GM23338 (cell line): Measurements from ENCODE around the gene UBTD1. TPM values are rescaled to one million over a fixed set of nuclear protein-coding genes. Genes with fewer than 3 reads are reported as not detected.

ENCODE experiments used
- ATAC-seq: fragments of 200-7000 bp; cut with Tn5 transposase; 3 replicates; pipeline ENCODE4 v1.9.1; 2020
- DNase-seq: peaks from one replicate; pipeline ENCODE4 v3.0.0-alpha.2; 2015; ENCODE audit warnings: low spot score
- H2AFZ ChIP-seq: fragments of 200-600 bp; sonication (generic); 2 replicates; pipeline ENCODE4 v1.8.0; 2016; ENCODE audit warnings: antibody characterized with exemption, mild to moderate bottlenecking, moderate library complexity
- H3F3A ChIP-seq: fragments of 200-600 bp; sonication (generic); replicated peaks from 2 replicates; pipeline ENCODE4 v1.8.0; 2017; ENCODE audit warnings: antibody characterized with exemption, mixed run types, low read depth
- H3K27ac ChIP-seq: fragments of 200-600 bp; sonication (generic); 2 replicates; pipeline ENCODE4 v1.6.1; 2016; ENCODE audit warnings: low read depth
- H3K27me3 ChIP-seq: fragments of 200-600 bp; sonication (generic); 2 replicates; pipeline ENCODE4 v1.8.0; 2016; ENCODE audit warnings: mild to moderate bottlenecking, mixed run types, moderate library complexity; ENCODE audit not compliant: insufficient read depth
- H3K36me3 ChIP-seq: fragments of 200-600 bp; sonication (generic); 2 replicates; pipeline ENCODE4 v1.8.0; 2016; ENCODE audit warnings: mild to moderate bottlenecking; ENCODE audit not compliant: insufficient read depth
- H3K4me1 ChIP-seq: fragments of 200-600 bp; sonication (generic); 2 replicates; pipeline ENCODE4 v1.8.0; 2016; ENCODE audit warnings: mild to moderate bottlenecking, moderate library complexity; ENCODE audit not compliant: insufficient read depth
- H3K4me2 ChIP-seq: fragments of 200-600 bp; sonication (generic); 2 replicates; pipeline ENCODE4 v1.7.1; 2017; ENCODE audit warnings: mixed run types
- H3K4me3 ChIP-seq: fragments of 200-600 bp; sonication (generic); 2 replicates; pipeline ENCODE4 v1.6.1; 2016; ENCODE audit warnings: mixed run types
- H3K79me2 ChIP-seq: fragments of 200-600 bp; sonication (generic); replicated peaks from 2 replicates; pipeline ENCODE4 v1.8.0; 2017; ENCODE audit warnings: mild to moderate bottlenecking; ENCODE audit not compliant: insufficient read depth
- H3K9me2 ChIP-seq: fragments of 200-600 bp; sonication (generic); 2 replicates; pipeline ENCODE4 v1.8.0; 2017; ENCODE audit not compliant: insufficient read depth
- H4K20me1 ChIP-seq: fragments of 200-600 bp; sonication (generic); replicated peaks from 2 replicates; pipeline ENCODE4 v1.8.0; 2017; ENCODE audit warnings: mild to moderate bottlenecking; ENCODE audit not compliant: insufficient read depth
- H3K27ac Mint-ChIP-seq: 2 replicates; pipeline ENCODE4 v1.8.0; 2020; ENCODE audit warnings: inconsistent platforms, mild to moderate bottlenecking, moderate library complexity, mixed read lengths
- H3K27me3 Mint-ChIP-seq: 3 replicates; pipeline ENCODE4 v1.8.0; 2022; ENCODE audit warnings: low read depth, mild to moderate bottlenecking, moderate library complexity, mixed read lengths, inconsistent platforms; ENCODE audit not compliant: insufficient read depth, poor library complexity
- H3K36me3 Mint-ChIP-seq: 3 replicates; pipeline ENCODE4 v1.8.0; 2021; ENCODE audit warnings: low read depth, mild to moderate bottlenecking, inconsistent platforms, moderate library complexity, mixed read lengths
- H3K4me1 Mint-ChIP-seq: 3 replicates; pipeline ENCODE4 v1.8.0; 2020; ENCODE audit warnings: mild to moderate bottlenecking, inconsistent platforms, mixed read lengths
- H3K4me3 Mint-ChIP-seq: 3 replicates; pipeline ENCODE4 v1.8.0; 2021; ENCODE audit warnings: moderate library complexity, mild to moderate bottlenecking, inconsistent platforms, mixed read lengths
- H3K9me3 Mint-ChIP-seq: 3 replicates; pipeline ENCODE4 v1.8.0; 2020; ENCODE audit warnings: moderate library complexity, mild to moderate bottlenecking, inconsistent platforms, mixed read lengths
- CREB1 ChIP-seq: fragments of 250-450 bp; sonication (Bioruptor Pico); IDR thresholded peaks from 2 replicates; pipeline ENCODE4 v1.5.0; 2020; ENCODE audit warnings: low read depth, mild to moderate bottlenecking, moderate library complexity
- EZH2 ChIP-seq: fragments of 200-600 bp; sonication (generic); IDR thresholded peaks from one replicate; pipeline ENCODE4 v1.8.0; 2017; ENCODE audit warnings: antibody characterized with exemption, mild to moderate bottlenecking, low read depth; ENCODE audit not compliant: unreplicated experiment
- EZH2phosphoT487 ChIP-seq: fragments of 200-600 bp; sonication (generic); IDR thresholded peaks from one replicate; pipeline ENCODE4 v1.8.1; 2018; ENCODE audit warnings: antibody characterized with exemption; ENCODE audit not compliant: unreplicated experiment
- JUNB ChIP-seq: IDR thresholded peaks from one replicate; pipeline ENCODE4 v1.6.1; 2016; ENCODE audit warnings: antibody characterized with exemption; ENCODE audit not compliant: unreplicated experiment
- NANOG ChIP-seq: IDR thresholded peaks from 2 replicates; pipeline ENCODE4 v1.6.1; 2016; ENCODE audit warnings: antibody characterized with exemption, borderline replicate concordance
- POLR2AphosphoS5 ChIP-seq: IDR thresholded peaks from 2 replicates; pipeline ENCODE4 v1.6.1; 2016; ENCODE audit warnings: antibody characterized with exemption, low read depth
- STAT1 ChIP-seq: IDR thresholded peaks from one replicate; pipeline ENCODE4 v1.6.1; 2016; ENCODE audit warnings: antibody characterized with exemption; ENCODE audit not compliant: unreplicated experiment
- ZNF114 ChIP-seq: fragments of 250-450 bp; sonication (Bioruptor Pico); IDR thresholded peaks from 2 replicates; pipeline ENCODE4 v1.5.0; 2020; ENCODE audit warnings: mild to moderate bottlenecking, moderate library complexity
- ZNF331 ChIP-seq: fragments of 250-450 bp; sonication (Bioruptor Pico); IDR thresholded peaks from 2 replicates; pipeline ENCODE4 v1.5.0; 2020; ENCODE audit warnings: low read depth, mild to moderate bottlenecking, moderate library complexity
- polyA plus RNA-seq: library from polyadenylated mRNA; unstranded; fragments of >200 nt; fragmentation: Nextera tagmentation; extraction: Ambion mirVana; gene quantifications from 2 replicates; pipeline ENCODE4 v1.2.1, GENCODE V29; 2016
- total RNA-seq: library from RNA; depleted of rRNA; stranded (reverse); fragments of >200 nt; shearing (Covaris generic); gene quantifications from 2 replicates; pipeline ENCODE4 v1.2.3, GENCODE V29; 2014
- TF ChIP-seq, protein P1 (sequence below): IDR thresholded peaks from 2 replicates; pipeline ENCODE4 v1.6.1; 2016; ENCODE audit warnings: antibody characterized with exemption
- TF ChIP-seq, protein P2 (sequence below), 2 experiments: fragments of 200-600 bp in 1 of 2; sonication (generic) in 1 of 2; conservative IDR thresholded peaks; 2 replicates each; pipeline versions ENCODE4 v1.5.1 to v1.6.1; 2016 to 2017; ENCODE audit warnings: antibody characterized with exemption in 2 of 2, low read depth in 2 of 2, mild to moderate bottlenecking in 2 of 2, moderate library complexity in 1 of 2
- TF ChIP-seq, protein P3 (sequence below): IDR thresholded peaks from one replicate; pipeline ENCODE4 v1.6.1; 2018; ENCODE audit warnings: antibody characterized with exemption; ENCODE audit not compliant: unreplicated experiment
- TF ChIP-seq, protein P4 (sequence below): fragments of 250-450 bp; sonication (Bioruptor Pico); IDR thresholded peaks from 2 replicates; pipeline ENCODE4 v1.5.0; 2020; ENCODE audit warnings: mild to moderate bottlenecking, moderate library complexity

UBTD1 gene
- total and polyA plus RNA-seq, 2 experiments from 2014 or later, result 17.3 to 29.0 TPM

DNA sequence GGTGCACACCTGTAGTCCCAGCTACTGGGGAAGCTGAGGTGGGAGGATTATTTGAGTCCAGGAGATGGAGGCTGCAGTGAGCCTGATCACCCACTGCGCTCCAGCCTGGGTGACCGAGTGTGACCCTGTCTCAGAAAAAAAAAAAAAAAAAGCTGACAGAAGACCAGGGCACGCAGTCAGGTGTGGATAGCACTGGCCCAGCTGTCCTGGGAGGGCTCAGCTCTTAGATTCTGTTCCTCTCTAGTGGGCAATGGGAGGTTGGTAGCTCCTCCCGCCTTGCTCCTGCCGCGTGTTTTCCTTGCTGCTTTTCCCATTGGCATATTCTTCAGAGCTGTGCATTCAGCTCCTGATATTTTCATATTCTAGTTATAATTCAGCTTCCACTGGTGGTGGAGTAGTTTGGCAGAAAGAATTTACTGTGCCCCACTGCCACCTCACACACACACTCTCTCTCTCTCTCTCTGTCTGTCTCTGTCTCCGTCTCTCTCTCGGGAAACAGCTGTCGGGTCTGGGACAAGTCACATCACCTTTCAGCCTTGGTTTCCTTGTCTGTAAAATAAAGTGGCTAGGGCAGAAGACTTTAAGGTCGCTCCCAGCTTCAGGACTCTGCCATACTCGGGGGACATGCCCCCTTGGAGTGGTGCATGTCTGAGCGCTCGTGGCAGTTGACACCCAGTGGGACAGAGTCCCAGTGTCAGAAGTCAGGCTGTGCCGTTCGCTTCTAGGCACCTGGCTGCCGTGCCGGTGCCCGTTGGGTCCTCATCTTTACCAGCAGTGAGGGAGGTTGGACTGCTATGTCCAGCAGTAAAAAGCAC lies 47.9 kb downstream of the UBTD1 start:
- Mint-ChIP-seq H3K27ac (no peak overlapping the region), H3K9me3 (no peaks in the 10 kb centered on the region; the same call in 2 of the 3 replicates), H3K36me3 (no peaks in the 10 kb centered on the region), H3K4me1 (peaks cover 44% of the 10 kb centered on the region), H3K4me3 (no peak overlapping the region), H3K27me3 (peaks cover 11% of the 10 kb centered on the region)
- no peak for TF ChIP-seq JUNB
- no peak for TF ChIP-seq CREB1 (CRISPR knock-in tag)
- TF ChIP-seq EZH2, result no peak
- no peak for TF ChIP-seq NANOG
- no peak for TF ChIP-seq STAT1
- no peak for TF ChIP-seq ZNF114 (CRISPR knock-in tag)
- no peak for TF ChIP-seq ZNF331 (CRISPR knock-in tag)
- TF ChIP-seq, protein P1, sequence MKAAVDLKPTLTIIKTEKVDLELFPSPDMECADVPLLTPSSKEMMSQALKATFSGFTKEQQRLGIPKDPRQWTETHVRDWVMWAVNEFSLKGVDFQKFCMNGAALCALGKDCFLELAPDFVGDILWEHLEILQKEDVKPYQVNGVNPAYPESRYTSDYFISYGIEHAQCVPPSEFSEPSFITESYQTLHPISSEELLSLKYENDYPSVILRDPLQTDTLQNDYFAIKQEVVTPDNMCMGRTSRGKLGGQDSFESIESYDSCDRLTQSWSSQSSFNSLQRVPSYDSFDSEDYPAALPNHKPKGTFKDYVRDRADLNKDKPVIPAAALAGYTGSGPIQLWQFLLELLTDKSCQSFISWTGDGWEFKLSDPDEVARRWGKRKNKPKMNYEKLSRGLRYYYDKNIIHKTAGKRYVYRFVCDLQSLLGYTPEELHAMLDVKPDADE, result no peak
- TF ChIP-seq, protein P2, sequence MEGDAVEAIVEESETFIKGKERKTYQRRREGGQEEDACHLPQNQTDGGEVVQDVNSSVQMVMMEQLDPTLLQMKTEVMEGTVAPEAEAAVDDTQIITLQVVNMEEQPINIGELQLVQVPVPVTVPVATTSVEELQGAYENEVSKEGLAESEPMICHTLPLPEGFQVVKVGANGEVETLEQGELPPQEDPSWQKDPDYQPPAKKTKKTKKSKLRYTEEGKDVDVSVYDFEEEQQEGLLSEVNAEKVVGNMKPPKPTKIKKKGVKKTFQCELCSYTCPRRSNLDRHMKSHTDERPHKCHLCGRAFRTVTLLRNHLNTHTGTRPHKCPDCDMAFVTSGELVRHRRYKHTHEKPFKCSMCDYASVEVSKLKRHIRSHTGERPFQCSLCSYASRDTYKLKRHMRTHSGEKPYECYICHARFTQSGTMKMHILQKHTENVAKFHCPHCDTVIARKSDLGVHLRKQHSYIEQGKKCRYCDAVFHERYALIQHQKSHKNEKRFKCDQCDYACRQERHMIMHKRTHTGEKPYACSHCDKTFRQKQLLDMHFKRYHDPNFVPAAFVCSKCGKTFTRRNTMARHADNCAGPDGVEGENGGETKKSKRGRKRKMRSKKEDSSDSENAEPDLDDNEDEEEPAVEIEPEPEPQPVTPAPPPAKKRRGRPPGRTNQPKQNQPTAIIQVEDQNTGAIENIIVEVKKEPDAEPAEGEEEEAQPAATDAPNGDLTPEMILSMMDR (conservative IDR thresholded peaks at IDR 0.05; ENCODE audit: low read depth in 2 of 2), result no peak
- no peak for TF ChIP-seq EZH2phosphoT487
- no peak for TF ChIP-seq POLR2AphosphoS5
- TF ChIP-seq, protein P3, sequence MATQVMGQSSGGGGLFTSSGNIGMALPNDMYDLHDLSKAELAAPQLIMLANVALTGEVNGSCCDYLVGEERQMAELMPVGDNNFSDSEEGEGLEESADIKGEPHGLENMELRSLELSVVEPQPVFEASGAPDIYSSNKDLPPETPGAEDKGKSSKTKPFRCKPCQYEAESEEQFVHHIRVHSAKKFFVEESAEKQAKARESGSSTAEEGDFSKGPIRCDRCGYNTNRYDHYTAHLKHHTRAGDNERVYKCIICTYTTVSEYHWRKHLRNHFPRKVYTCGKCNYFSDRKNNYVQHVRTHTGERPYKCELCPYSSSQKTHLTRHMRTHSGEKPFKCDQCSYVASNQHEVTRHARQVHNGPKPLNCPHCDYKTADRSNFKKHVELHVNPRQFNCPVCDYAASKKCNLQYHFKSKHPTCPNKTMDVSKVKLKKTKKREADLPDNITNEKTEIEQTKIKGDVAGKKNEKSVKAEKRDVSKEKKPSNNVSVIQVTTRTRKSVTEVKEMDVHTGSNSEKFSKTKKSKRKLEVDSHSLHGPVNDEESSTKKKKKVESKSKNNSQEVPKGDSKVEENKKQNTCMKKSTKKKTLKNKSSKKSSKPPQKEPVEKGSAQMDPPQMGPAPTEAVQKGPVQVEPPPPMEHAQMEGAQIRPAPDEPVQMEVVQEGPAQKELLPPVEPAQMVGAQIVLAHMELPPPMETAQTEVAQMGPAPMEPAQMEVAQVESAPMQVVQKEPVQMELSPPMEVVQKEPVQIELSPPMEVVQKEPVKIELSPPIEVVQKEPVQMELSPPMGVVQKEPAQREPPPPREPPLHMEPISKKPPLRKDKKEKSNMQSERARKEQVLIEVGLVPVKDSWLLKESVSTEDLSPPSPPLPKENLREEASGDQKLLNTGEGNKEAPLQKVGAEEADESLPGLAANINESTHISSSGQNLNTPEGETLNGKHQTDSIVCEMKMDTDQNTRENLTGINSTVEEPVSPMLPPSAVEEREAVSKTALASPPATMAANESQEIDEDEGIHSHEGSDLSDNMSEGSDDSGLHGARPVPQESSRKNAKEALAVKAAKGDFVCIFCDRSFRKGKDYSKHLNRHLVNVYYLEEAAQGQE, result no peak
- TF ChIP-seq, protein P4, sequence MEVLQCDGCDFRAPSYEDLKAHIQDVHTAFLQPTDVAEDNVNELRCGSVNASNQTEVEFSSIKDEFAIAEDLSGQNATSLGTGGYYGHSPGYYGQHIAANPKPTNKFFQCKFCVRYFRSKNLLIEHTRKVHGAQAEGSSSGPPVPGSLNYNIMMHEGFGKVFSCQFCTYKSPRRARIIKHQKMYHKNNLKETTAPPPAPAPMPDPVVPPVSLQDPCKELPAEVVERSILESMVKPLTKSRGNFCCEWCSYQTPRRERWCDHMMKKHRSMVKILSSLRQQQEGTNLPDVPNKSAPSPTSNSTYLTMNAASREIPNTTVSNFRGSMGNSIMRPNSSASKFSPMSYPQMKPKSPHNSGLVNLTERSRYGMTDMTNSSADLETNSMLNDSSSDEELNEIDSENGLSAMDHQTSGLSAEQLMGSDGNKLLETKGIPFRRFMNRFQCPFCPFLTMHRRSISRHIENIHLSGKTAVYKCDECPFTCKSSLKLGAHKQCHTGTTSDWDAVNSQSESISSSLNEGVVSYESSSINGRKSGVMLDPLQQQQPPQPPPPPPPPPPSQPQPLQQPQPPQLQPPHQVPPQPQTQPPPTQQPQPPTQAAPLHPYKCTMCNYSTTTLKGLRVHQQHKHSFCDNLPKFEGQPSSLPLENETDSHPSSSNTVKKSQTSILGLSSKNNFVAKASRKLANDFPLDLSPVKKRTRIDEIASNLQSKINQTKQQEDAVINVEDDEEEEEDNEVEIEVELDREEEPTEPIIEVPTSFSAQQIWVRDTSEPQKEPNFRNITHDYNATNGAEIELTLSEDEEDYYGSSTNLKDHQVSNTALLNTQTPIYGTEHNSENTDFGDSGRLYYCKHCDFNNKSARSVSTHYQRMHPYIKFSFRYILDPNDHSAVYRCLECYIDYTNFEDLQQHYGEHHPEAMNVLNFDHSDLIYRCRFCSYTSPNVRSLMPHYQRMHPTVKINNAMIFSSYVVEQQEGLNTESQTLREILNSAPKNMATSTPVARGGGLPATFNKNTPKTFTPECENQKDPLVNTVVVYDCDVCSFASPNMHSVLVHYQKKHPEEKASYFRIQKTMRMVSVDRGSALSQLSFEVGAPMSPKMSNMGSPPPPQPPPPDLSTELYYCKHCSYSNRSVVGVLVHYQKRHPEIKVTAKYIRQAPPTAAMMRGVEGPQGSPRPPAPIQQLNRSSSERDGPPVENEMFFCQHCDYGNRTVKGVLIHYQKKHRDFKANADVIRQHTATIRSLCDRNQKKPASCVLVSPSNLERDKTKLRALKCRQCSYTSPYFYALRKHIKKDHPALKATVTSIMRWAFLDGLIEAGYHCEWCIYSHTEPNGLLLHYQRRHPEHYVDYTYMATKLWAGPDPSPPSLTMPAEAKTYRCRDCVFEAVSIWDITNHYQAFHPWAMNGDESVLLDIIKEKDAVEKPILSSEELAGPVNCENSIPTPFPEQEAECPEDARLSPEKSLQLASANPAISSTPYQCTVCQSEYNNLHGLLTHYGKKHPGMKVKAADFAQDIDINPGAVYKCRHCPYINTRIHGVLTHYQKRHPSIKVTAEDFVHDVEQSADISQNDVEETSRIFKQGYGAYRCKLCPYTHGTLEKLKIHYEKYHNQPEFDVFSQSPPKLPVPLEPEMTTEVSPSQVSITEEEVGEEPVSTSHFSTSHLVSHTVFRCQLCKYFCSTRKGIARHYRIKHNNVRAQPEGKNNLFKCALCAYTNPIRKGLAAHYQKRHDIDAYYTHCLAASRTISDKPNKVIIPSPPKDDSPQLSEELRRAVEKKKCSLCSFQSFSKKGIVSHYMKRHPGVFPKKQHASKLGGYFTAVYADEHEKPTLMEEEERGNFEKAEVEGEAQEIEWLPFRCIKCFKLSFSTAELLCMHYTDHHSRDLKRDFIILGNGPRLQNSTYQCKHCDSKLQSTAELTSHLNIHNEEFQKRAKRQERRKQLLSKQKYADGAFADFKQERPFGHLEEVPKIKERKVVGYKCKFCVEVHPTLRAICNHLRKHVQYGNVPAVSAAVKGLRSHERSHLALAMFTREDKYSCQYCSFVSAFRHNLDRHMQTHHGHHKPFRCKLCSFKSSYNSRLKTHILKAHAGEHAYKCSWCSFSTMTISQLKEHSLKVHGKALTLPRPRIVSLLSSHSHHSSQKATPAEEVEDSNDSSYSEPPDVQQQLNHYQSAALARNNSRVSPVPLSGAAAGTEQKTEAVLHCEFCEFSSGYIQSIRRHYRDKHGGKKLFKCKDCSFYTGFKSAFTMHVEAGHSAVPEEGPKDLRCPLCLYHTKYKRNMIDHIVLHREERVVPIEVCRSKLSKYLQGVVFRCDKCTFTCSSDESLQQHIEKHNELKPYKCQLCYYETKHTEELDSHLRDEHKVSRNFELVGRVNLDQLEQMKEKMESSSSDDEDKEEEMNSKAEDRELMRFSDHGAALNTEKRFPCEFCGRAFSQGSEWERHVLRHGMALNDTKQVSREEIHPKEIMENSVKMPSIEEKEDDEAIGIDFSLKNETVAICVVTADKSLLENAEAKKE (CRISPR knock-in tag), result no peak
- no peak for ATAC-seq
- no peak overlapping the region for H3K27ac ChIP-seq
- H2AFZ ChIP-seq, result no peak overlapping the region
- 0 out of 2 replicates have a peak, but pooled peaks cover 3% of the 10 kb centered on the region for H3F3A ChIP-seq
- H3K36me3 ChIP-seq, result no peaks in the 10 kb centered on the region
- H3K4me3 ChIP-seq, result no peak overlapping the region
- no peaks in the 10 kb centered on the region; the same call in none of the 2 replicates for H3K79me2 ChIP-seq
- no peak overlapping the region for H3K4me2 ChIP-seq
- H4K20me1 ChIP-seq, result no peaks in the 10 kb centered on the region
- no peaks in the 10 kb centered on the region for H3K9me2 ChIP-seq
- H3K4me1 ChIP-seq, result peaks cover 16% of the 10 kb centered on the region
- DNase-seq, result no peak
- H3K27me3 ChIP-seq, result no peaks in the 10 kb centered on the region
